Ishikawa (cell line): Measurements from ENCODE around the gene MNX1.

Source experiments
- CEBPB ChIP-seq: IDR thresholded peaks from 2 replicates; pipeline ENCODE4 v1.6.1; 2012
- EGR1 ChIP-seq: IDR thresholded peaks from 2 replicates; pipeline ENCODE4 v1.6.1; 2012
- EP300 ChIP-seq: IDR thresholded peaks from 2 replicates; pipeline ENCODE4 v1.6.1; 2012; ENCODE audit warnings: borderline replicate concordance
- NFIC ChIP-seq: IDR thresholded peaks from 2 replicates; pipeline ENCODE4 v1.6.1; 2012
- RAD21 ChIP-seq: IDR thresholded peaks from 2 replicates; pipeline ENCODE4 v1.6.1; 2012; ENCODE audit warnings: low read depth
- TCF12 ChIP-seq: IDR thresholded peaks from 2 replicates; pipeline ENCODE4 v1.6.1; 2012; ENCODE audit warnings: low read depth
- TEAD4 ChIP-seq: IDR thresholded peaks from 2 replicates; pipeline ENCODE4 v1.6.1; 2012
- YY1 ChIP-seq: IDR thresholded peaks from 2 replicates; pipeline ENCODE4 v1.6.1; 2012; ENCODE audit warnings: low read depth
- TF ChIP-seq, protein P1 (sequence below): IDR thresholded peaks from 2 replicates; pipeline ENCODE4 v1.6.1; 2012; ENCODE audit warnings: low read depth, mild to moderate bottlenecking

DNA sequence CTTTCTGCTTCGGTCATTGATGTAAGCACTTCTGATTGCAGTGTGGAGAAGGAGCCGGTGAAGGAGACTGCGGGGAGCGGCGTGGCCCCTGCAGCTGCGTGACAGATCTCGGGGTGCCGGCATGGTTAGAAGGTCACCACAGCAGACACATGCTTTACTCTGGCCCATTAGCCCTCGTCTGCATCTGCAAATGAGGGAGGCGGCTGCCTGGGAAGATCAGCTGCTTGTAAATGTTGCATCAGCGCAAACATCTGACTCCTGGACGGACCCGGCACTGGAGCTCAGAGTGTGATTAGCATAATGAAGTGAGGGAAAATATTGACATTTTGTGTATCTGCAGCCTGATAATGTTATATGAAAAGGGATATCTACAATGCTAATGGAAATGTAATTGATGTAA lies 30.5 kb upstream of the MNX1 start:
- TF ChIP-seq EGR1 (no peak), EP300 (no peak), RAD21 (no peak), CEBPB (no peak), TEAD4 (no peak), TCF12 (no peak), YY1 (no peak), NFIC (no peak)
- TF ChIP-seq, protein P1, sequence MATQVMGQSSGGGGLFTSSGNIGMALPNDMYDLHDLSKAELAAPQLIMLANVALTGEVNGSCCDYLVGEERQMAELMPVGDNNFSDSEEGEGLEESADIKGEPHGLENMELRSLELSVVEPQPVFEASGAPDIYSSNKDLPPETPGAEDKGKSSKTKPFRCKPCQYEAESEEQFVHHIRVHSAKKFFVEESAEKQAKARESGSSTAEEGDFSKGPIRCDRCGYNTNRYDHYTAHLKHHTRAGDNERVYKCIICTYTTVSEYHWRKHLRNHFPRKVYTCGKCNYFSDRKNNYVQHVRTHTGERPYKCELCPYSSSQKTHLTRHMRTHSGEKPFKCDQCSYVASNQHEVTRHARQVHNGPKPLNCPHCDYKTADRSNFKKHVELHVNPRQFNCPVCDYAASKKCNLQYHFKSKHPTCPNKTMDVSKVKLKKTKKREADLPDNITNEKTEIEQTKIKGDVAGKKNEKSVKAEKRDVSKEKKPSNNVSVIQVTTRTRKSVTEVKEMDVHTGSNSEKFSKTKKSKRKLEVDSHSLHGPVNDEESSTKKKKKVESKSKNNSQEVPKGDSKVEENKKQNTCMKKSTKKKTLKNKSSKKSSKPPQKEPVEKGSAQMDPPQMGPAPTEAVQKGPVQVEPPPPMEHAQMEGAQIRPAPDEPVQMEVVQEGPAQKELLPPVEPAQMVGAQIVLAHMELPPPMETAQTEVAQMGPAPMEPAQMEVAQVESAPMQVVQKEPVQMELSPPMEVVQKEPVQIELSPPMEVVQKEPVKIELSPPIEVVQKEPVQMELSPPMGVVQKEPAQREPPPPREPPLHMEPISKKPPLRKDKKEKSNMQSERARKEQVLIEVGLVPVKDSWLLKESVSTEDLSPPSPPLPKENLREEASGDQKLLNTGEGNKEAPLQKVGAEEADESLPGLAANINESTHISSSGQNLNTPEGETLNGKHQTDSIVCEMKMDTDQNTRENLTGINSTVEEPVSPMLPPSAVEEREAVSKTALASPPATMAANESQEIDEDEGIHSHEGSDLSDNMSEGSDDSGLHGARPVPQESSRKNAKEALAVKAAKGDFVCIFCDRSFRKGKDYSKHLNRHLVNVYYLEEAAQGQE, result no peak
